Fibroblast of villous mesenchyme (primary cell): ENCODE results near the gene NME7. TPM values are rescaled to one million over a fixed set of nuclear protein-coding genes. Genes with fewer than 3 reads are reported as not detected.
A peak's percentile ranks its signal among the peaks of the same experiment; 100 is the strongest.

Experiments
- DNase-seq: peaks from one replicate; pipeline ENCODE4 v3.0.0-alpha.2; 2010; ENCODE audit warnings: low read depth
- H3K4me3 ChIP-seq: 2 replicates; pipeline ENCODE4 v1.5.1; 2011; ENCODE audit warnings: low read depth, mild to moderate bottlenecking, low read length
- total RNA-seq: library from RNA; depleted of rRNA; stranded (reverse); fragments of >200 nt; gene quantifications from 2 replicates; pipeline ENCODE4 v1.2.3, GENCODE V29; 2012
- TF ChIP-seq, protein P1 (sequence below): IDR thresholded peaks from 2 replicates; pipeline ENCODE4 v1.5.1; 2012; ENCODE audit warnings: low read depth, mild to moderate bottlenecking, low read length; ENCODE audit not compliant: insufficient read depth

NME7 gene
- total RNA-seq, 1 donor, result 41.9 TPM

DNA sequence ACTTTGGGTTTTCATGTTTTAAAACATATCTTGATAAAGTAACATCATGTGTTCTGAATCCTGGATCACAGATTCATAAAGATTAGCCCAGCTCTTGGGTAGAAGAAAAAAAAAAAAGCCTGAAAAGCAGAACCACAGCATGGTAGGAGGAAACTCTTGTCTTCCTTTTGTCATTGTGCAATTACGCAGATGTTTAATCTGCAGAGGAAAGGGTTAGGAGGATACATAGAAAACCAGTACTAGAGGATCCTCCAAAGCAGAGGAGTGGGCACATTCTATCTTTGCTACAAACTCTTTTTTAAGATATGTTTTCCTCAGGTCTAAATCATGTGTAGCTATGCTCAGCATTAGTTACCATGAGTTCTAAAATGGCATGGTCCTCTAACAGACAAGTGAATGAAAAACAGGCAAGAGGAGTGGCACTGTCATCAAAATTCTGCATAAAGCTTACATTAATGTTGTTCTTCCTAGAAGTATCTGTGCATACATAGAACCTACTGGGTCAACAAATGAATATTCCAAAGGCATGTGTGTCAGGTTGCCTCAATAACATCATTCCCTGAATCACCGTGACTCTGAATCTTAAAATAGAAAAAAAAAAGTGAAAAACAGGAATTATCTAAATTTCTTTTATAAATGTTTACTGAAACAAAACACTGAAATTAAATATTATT lies 107.0 kb downstream of the NME7 start:
- H3K4me3 ChIP-seq, result no peak overlapping the region
- DNase-seq, result no peak
- TF ChIP-seq, protein P1, sequence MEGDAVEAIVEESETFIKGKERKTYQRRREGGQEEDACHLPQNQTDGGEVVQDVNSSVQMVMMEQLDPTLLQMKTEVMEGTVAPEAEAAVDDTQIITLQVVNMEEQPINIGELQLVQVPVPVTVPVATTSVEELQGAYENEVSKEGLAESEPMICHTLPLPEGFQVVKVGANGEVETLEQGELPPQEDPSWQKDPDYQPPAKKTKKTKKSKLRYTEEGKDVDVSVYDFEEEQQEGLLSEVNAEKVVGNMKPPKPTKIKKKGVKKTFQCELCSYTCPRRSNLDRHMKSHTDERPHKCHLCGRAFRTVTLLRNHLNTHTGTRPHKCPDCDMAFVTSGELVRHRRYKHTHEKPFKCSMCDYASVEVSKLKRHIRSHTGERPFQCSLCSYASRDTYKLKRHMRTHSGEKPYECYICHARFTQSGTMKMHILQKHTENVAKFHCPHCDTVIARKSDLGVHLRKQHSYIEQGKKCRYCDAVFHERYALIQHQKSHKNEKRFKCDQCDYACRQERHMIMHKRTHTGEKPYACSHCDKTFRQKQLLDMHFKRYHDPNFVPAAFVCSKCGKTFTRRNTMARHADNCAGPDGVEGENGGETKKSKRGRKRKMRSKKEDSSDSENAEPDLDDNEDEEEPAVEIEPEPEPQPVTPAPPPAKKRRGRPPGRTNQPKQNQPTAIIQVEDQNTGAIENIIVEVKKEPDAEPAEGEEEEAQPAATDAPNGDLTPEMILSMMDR, result no peak

DNA sequence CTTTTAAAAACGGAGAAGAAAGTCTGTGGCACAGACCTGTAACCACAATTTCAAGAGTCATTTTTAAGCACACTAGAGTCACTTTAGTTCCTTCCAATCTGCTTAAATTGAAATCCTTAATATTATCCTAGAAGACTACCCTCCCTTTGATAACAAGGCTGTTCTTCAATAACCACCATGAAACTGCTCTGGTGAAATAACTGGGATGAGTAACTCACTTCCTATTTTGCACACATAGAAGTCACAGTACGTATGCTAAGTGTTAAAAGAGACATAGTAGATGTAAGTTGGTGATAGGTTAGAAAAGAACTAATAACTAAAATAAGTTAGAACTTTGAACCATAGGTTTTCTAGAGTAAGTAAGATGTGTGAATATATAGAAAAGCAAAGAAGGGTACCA lies 107.8 kb downstream of the NME7 start:
- no peak for DNase-seq
- TF ChIP-seq, protein P1, result no peak
- H3K4me3 ChIP-seq, result no peak overlapping the region

DNA sequence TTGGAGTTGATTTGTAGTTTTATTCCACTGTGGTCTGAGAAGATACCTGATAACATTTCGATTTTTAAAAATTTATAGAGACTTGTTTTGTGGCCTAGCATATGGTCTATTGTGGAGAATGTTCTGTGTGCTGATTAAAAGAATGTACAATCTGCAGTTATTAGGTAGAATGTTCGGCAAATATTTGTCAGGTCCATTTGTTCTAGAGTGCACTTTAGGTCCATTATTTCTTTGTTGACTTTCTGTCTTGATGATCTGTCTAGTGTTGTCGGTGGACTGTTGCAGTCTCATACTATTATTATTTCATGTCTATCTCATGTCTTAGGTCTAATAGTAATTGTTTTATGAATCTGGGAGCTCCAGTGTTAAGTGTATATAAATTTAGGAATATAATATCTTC lies 116.8 kb downstream of the NME7 start:
- H3K4me3 ChIP-seq, result no peak overlapping the region
- DNase-seq, result no peak
- TF ChIP-seq, protein P1, result no peak

DNA sequence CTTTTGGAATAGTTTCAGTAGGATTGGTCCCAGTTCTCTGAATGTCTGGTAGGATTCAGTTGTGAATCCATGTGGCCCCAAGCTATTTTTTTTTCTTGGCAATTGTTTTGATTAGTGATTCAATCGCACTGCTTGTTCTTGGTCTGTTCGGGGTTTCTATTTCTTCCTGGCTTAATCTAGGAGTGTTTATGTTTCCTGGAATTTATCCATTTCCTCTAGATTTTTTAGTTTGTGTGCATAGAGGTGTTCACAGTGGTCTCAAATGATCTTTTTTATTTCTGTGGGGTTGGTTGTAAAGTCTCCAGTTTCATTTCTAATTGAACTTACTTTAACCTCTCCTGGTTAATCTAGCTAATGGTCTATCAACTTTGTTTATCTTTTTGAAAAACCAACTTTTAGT lies 117.6 kb downstream of the NME7 start:
- peak; percentile 41 for DNase-seq
- TF ChIP-seq, protein P1, result no peak

DNA sequence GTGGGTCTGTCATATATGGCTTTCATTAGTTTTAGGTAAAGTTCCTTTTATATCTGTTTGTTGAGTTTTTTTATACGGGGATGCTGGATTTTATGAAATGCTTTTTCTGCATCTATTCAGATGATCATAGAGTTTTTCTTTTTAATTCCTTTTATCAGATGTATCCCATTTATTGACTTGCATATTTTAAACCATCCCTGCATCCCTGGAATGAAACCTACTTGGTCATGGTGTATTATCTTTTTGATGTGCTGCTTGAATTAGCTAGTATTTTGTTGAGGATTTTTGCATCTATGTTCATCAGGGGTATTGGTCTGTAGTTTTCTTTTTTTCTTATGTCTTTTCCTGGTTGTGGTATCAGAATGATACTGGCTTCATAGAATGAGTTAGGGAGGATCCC lies 118.0 kb downstream of the NME7 start:
- TF ChIP-seq, protein P1, result no peak
- DNase-seq, result no peak
- no peak overlapping the region for H3K4me3 ChIP-seq

More for the DNA sequence above, 117.6 kb downstream of the NME7 start:
- H3K4me3 ChIP-seq, result no peak overlapping the region

DNA sequence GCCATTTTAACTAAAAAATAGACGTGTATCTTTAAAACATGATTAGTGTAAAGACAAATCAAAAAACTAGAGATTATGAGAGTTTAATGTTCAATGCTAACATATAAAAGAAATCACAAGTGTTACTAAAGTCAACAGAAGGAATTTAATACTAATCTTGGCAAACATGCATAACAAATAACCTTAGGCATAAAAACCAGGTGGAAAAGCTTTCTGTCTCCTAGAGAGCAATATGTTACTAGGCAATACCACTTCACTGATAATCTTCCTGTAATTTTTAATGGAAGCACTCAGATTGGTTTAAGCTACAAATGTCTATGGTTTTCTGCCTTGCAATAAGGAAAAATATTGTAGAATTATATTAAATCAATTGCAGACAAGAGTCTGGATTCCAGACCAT lies 121.9 kb downstream of the NME7 start:
- no peak for DNase-seq
- no peak overlapping the region for H3K4me3 ChIP-seq
- TF ChIP-seq, protein P1, result no peak

DNA sequence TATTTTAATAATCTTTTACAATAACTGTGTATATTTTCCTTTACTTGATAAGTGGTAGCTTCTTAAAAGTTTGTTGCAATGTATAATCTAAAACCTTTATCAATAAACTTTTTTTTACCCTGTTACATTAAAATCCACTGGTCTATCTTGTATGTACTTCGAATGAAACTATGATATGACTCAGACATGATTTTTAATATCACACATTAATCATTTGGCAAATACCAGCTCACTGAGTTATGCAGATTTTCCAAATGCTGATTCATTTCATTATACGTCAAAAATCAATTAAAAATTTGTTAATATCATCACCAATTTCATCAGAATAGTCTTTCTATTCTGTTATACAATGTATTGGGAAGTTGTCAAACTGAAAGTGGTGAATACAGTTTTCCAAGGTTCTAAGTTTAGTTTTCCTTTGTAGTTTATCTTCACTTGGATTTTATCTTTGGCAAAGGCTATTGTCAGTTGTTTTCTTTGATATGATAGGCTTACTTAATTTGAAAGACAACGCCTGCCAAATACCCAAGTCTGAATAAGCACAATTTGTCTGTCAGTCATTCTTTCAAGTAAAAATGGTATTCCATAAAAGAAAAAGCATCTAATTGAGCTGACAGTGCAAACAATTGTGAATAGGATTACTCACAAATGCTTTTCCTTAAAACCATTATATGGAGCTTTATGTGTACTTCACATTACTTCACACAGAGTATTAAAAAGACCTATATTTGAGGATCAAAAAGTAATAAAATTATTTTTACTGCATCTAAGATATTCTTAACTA lies 127.0 kb downstream of the NME7 start:
- H3K4me3 ChIP-seq, result no peak overlapping the region

More for the DNA sequence above, 127.0 kb downstream of the NME7 start:
- DNase-seq, result no peak
- TF ChIP-seq, protein P1, result no peak
